GM12864 (cell line): ENCODE results near the gene MARK3.

Experiments
- DNase-seq: peaks from one replicate; pipeline ENCODE4 v3.0.0-alpha.2; 2011; ENCODE audit warnings: low read depth
- H3K4me3 ChIP-seq: 2 replicates; pipeline ENCODE4 v1.5.1; 2011; ENCODE audit warnings: mild to moderate bottlenecking, low read depth, low read length, control low read depth
- TF ChIP-seq, protein P1 (sequence below): IDR thresholded peaks from 2 replicates; pipeline ENCODE4 v1.5.1; 2011; ENCODE audit warnings: low read depth, mild to moderate bottlenecking, moderate library complexity, low read length, control low read depth, inconsistent platforms; ENCODE audit errors: missing control alignments

MARK3 gene

GRCh38 chr14:103483600-103483999, 98.4 kb downstream of the MARK3 start:
- DNase-seq = no peak
- H3K4me3 ChIP-seq = no peak overlapping the region
- TF ChIP-seq, protein P1, sequence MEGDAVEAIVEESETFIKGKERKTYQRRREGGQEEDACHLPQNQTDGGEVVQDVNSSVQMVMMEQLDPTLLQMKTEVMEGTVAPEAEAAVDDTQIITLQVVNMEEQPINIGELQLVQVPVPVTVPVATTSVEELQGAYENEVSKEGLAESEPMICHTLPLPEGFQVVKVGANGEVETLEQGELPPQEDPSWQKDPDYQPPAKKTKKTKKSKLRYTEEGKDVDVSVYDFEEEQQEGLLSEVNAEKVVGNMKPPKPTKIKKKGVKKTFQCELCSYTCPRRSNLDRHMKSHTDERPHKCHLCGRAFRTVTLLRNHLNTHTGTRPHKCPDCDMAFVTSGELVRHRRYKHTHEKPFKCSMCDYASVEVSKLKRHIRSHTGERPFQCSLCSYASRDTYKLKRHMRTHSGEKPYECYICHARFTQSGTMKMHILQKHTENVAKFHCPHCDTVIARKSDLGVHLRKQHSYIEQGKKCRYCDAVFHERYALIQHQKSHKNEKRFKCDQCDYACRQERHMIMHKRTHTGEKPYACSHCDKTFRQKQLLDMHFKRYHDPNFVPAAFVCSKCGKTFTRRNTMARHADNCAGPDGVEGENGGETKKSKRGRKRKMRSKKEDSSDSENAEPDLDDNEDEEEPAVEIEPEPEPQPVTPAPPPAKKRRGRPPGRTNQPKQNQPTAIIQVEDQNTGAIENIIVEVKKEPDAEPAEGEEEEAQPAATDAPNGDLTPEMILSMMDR = no peak

DNA sequence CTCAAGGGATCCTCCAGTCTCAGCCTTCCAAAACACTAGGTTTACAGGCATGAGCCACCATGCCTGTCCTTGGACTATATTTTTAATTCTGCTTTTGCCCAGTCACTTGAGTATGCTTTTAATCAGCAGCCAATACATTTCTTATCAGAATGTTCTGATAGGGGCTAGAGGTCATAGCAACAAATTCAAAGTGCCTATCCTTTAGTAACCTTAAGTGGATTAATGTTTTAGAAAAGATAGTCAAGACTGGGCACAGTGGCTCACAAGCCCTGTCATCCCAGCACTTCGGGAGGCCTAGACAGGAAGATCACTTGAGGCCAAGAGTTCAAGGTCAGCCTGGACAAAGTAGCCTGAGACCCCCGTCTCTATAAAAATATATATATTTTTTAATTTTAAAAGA, 100.3 kb downstream of the MARK3 start:
- H3K4me3 ChIP-seq = no peak overlapping the region
- TF ChIP-seq, protein P1 = no peak
- DNase-seq = no peak

GRCh38 chr14:103488071-103488470, 102.9 kb downstream of the MARK3 start:
- no peak for DNase-seq
- TF ChIP-seq, protein P1 = no peak
- H3K4me3 ChIP-seq = no peak overlapping the region

DNA sequence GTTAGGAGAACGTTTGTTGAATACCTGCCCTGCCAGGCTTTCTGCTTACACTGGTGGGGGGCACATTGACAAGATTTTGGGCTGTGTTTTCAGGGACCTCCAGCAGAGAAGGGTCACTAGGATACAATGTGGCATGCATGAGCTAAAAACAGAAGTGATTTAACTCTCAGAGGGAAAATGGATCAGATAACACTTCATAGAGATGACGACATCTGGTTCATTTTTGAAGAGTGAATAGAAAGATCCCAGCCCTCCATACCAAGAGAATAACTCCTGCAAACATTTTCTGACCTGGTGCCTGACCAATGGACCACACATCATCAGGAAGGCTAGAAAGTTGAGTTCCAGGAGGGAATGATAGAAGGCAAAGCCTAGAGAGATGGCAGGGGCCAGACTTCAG, 103.7 kb downstream of the MARK3 start:
- no peak overlapping the region for H3K4me3 ChIP-seq
- no peak for DNase-seq
- TF ChIP-seq, protein P1 = no peak

- TF ChIP-seq, protein P1 = no peak
- no peak for DNase-seq
- no peak overlapping the region for H3K4me3 ChIP-seq
These were observed 104.4 kb downstream of the MARK3 start for GRCh38 chr14:103489621-103490020.

DNA sequence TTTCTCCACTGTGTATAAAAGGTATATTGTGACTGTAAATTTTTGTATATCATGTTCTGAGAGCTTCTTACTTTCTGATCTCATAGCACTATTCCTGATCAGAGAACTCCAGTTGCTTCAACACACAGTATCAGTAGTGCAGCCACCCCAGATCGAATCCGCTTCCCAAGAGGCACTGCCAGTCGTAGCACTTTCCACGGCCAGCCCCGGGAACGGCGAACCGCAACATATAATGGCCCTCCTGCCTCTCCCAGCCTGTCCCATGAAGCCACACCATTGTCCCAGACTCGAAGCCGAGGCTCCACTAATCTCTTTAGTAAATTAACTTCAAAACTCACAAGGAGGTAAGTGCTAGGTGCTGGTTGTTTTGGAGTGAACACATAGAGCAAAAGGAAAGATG, 106.5 kb downstream of the MARK3 start:
- no peak for DNase-seq
- TF ChIP-seq, protein P1 = no peak

GRCh38 chr14:103492156-103492925, 107.1 kb downstream of the MARK3 start:
- no peak for DNase-seq
- TF ChIP-seq, protein P1 = no peak
- H3K4me3 ChIP-seq = no peak overlapping the region

More for the DNA sequence above, 106.5 kb downstream of the MARK3 start:
- no peak overlapping the region for H3K4me3 ChIP-seq
